GM21786 (cell line): Measurements from ENCODE around the gene PRIMPOL.
"Not testable (repeated sequence)": the region's sequence is repeated elsewhere in the genome, so short reads cannot be mapped to it uniquely, and the experiment has no call there.

Experiments used
- ATAC-seq: cut with Tn5 transposase; IDR thresholded peaks from one replicate; pipeline ENCODE4 v1.9.1; 2021; ENCODE audit not compliant: unreplicated experiment

PRIMPOL gene

GRCh38 chr4:184649026-184649970 lies at the start of gene PRIMPOL, which contains the start of gene CASP3:
PRIMPOL (plus strand) TSS chr4:184649738; CDS start chr4:184657141, 7,403 bp downstream.
CASP3 (minus strand) TSS chr4:184649447; CDS start chr4:184638453, 10,994 bp downstream.
- ATAC-seq = peak; percentile 79

- not testable (repeated sequence) for ATAC-seq
Measured at GRCh38 chr4:184600982-184601381, 48.6 kb upstream of the PRIMPOL start.

GRCh38 chr4:184602857-184603256 lies 46.7 kb upstream of the PRIMPOL start:
- ATAC-seq = not testable (repeated sequence)

DNA sequence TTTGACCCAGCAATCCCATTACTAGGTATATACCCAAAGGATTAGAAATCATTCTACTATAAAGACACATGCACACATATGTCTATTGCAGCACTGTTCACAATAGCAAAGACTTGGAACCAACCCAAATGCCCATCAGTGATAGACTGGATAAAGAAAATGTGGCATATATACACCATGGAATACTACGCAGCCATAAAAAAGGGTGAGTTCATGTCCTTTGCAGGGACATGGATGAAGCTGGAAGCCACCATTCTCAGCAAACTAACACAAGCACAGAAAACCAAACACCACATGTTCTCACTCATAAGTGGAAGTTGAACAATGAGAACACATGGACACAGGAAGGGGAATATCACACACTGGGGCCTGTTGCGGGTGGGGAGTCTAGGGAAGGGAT lies 42.1 kb upstream of the PRIMPOL start:
- not testable (repeated sequence) for ATAC-seq

DNA sequence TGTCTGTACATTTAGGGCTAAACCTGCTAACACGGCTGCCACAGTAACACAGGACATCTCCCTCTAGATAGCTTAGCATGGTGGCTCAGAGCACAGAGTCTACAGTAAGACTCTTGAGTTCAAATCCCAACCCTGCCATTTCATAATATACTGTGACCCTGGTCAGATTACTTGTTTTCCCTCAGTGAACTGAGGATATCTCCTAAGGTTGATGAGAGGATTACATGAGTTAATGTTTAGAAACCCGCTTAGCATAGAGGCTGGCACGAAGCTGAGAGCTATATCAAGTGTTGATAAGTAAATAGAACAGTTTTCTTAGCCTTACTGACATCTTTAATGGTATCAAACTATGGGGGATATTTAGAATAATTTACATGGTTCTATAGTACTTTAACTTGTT lies 37.5 kb upstream of the PRIMPOL start:
- ATAC-seq = no peak

DNA sequence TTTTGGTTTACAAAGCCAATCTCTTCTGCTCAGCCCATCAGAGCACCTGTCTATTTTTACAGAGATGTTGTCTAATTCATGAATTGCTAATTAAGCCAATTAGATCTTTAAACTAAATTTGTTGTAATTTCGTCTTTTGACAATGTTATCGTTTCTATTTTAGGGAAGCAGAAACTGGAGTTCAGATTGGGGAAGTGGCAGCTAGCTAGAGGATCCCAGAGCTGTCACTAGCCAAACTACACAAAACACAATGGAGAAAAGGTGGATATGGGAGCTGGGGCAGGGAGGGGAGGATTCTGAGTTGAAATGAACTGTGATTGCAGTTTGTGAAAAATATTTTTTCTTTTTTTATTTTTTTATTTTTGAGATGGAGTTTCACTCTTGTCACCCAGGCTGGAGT lies 36.1 kb upstream of the PRIMPOL start:
- no peak for ATAC-seq

DNA sequence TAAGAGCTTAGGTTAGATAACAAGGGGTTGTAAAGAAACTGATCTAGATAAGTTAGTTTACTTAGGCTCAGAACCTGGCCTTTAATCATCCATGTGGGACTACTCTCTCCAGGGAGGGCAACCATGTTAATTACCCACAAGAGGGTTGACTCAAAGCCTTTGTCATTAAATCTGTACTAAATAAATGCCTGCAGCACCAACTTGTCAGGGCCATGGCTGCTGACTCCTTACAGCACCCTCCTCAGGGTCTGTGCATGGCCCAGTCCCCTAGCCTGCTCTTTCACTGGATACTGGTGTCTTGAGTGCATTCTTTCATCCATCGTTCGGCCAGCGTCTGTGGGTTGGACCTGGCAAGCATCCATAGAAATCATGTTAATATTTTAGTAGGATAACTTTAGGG lies 35.0 kb upstream of the PRIMPOL start:
- ATAC-seq = no peak

- ATAC-seq = not testable (repeated sequence)
Measured at GRCh38 chr4:184616168-184616567, 33.4 kb upstream of the PRIMPOL start.

DNA sequence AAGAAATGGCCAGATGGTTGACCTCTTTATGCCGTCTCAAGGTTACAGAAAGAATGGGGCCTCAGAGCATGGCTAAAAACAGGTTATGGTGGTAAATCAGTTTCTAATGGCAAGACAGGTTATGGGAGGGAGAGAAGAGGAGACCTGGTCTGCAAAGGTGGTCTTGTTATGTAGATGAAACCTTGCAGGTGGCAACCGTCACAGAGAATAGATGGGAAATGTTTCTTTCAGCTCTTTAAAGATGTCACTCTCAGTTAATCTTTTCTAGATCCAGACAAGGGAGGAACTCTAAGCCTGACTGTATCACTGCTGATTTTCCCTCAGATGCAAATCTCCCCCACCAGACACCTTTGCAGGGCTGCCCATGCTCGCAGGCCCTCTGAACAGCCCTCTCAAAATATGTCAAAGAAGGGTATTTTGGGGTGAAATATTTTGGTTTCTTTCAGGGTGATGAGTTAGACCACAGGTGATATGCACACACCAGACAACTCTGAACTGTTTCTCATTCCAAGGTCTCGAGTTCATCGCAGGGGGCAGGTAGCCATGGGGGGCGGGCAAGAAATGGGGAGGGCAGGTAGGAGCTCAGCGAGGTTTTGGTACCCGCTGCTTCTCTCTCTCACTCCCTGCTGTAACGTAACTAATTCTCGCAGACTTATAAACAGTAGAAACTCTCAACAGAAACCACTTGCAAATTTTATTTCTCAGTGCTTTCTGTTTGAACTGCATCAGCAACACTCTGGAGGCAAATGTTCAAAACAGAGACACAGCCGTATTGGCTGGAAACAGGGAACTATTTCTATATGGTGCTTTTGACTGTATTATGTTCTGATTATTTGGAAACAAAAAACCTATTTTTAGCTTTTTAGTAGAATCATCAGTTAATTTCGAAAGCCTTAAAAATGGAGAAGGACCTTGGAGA lies 32.6 kb upstream of the PRIMPOL start:
- ATAC-seq = peak; percentile 84

DNA sequence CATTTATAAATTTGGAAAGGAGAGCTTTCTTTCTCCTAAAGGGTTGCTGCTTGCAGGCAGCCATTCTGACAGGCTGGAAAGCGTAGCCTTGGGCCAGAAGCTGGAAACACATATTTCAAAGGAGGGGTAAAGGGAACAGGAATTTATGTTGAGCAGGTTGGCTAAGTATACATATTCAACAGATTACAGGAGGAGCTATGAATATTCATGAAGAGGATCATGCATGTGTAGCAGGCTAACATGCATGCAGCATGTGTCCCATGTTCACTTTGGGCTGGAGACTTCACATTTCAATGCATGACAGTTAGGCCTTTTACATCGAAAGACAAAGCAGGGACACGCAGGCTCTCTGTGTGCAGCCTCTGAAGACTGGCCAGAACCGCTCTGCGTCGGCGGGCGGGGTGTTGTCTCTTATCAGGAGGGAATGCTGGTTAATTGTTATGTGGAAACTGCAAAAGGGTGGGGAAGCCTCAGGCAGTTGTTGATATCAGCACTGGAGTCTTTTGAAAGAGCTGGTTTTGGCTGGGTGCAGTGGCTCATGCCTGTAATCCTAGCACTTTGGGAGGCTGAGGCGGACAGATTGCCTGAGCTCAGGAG lies 31.8 kb upstream of the PRIMPOL start:
- ATAC-seq = no peak

- ATAC-seq = no peak
Measured at GRCh38 chr4:184620212-184620867, 29.2 kb upstream of the PRIMPOL start.

- ATAC-seq = no peak
Measured at GRCh38 chr4:184621518-184621917, 28.0 kb upstream of the PRIMPOL start.

- not testable (repeated sequence) for ATAC-seq
Measured at GRCh38 chr4:184624504-184624903, 25.0 kb upstream of the PRIMPOL start.

- no peak for ATAC-seq
Measured at GRCh38 chr4:184624972-184625554, 24.5 kb upstream of the PRIMPOL start.

DNA sequence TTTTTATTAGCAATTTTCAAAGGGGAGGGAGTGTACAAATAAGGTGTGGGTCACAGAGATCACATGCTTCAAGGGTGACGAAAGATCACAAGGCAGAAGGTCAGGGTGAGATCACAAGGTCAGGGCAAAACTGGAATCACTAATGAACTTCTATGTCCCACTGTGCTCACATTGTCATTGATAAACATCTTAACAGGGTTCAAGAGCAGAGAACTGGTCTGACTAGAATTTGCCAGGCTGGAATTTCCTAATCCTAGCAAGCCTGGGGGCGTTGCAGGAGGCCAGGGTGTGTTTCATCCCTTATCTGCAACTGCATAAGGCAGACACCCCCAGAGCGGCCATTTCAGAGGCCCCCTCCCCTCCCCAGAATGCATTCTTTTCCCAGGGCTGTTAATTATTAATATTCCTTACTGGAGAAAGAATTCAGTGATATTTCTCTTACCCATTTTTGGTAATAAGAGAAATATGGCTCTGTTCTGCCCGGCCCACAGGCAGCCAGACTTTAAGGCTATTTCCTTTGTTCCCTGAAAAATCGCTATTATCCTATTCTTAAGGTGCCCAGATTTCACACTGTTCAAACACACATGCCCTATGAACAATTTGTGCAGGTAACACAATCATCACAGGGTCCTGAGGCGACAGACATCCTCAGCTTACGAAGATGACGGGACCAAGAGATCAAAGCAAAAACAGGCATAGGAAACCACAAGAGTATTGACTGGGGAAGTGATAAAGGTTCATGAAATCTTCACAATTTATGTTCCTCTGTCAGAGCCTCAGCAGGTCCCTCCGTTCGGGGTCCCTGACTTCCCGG lies 23.5 kb upstream of the PRIMPOL start:
- ATAC-seq = not testable (repeated sequence)

GRCh38 chr4:184628103-184628502 lies 21.4 kb upstream of the PRIMPOL start:
- no peak for ATAC-seq

- no peak for ATAC-seq
Measured at GRCh38 chr4:184632842-184633241, 16.7 kb upstream of the PRIMPOL start.

GRCh38 chr4:184635381-184635780 lies 14.2 kb upstream of the PRIMPOL start:
- ATAC-seq = no peak

DNA sequence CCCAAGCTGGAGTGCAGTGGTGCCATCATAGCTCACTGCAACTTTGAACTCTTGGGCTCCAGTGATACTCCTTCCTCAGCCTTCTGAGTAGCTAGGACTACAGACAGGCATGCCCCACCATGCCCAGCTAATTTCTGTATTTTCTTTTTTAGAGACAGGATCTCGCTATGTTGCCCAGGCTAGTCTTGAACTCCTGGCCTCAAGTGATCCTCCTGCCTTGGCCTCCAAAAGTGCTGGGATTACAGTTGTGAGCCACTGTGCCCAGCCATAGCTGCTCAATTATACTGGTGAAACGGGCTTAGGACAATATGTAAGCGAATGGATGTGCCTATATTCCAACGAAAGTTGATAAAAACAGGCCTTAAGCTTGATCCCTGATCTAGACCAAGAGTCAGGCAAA lies 13.4 kb upstream of the PRIMPOL start:
- no peak for ATAC-seq
